IMR-90 (cell line): ENCODE data around the gene TBC1D12.

Experiments used
- CEBPB ChIP-seq: IDR thresholded peaks from 2 replicates; pipeline ENCODE4 v1.6.1; 2012; ENCODE audit warnings: low read depth, low read length, improper control_type of control experiment
- CHD1 ChIP-seq: IDR thresholded peaks from 2 replicates; pipeline ENCODE4 v1.6.1; 2012; ENCODE audit warnings: low read depth, low read length, improper control_type of control experiment
- CTCF ChIP-seq: conservative IDR thresholded peaks from 2 replicates; pipeline ENCODE4 v1.5.1; 2012; ENCODE audit warnings: mild to moderate bottlenecking, low read depth, low read length, improper control_type of control experiment
- FOS ChIP-seq: fragments of 150-350 bp; IDR thresholded peaks from 2 replicates; pipeline ENCODE4 v1.6.1; 2016; ENCODE audit warnings: low read depth, low read length
- MAFK ChIP-seq: IDR thresholded peaks from 2 replicates; pipeline ENCODE4 v1.6.1; 2012; ENCODE audit warnings: low read depth, low read length, improper control_type of control experiment
- MAZ ChIP-seq: IDR thresholded peaks from 2 replicates; pipeline ENCODE4 v1.6.1; 2012; ENCODE audit warnings: low read depth, mild to moderate bottlenecking, low read length, improper control_type of control experiment, moderate library complexity, borderline replicate concordance
- MXI1 ChIP-seq: IDR thresholded peaks from 2 replicates; pipeline ENCODE4 v1.6.1; 2012; ENCODE audit warnings: low read depth, mild to moderate bottlenecking, low read length, moderate library complexity, borderline replicate concordance
- NFE2L2 ChIP-seq: fragments of 150-350 bp; IDR thresholded peaks from 2 replicates; pipeline ENCODE4 v1.6.1; 2016; ENCODE audit warnings: low read depth, mild to moderate bottlenecking, low read length
- POLR2A ChIP-seq: IDR thresholded peaks from 2 replicates; pipeline ENCODE4 v1.6.1; 2012; ENCODE audit warnings: mild to moderate bottlenecking, low read depth, low read length
- RAD21 ChIP-seq: IDR thresholded peaks from 2 replicates; pipeline ENCODE4 v1.6.1; 2012; ENCODE audit warnings: low read length, improper control_type of control experiment
- RCOR1 ChIP-seq: IDR thresholded peaks from 2 replicates; pipeline ENCODE4 v1.6.1; 2012; ENCODE audit warnings: mild to moderate bottlenecking, low read length, improper control_type of control experiment; ENCODE audit not compliant: insufficient replicate concordance
- RFX5 ChIP-seq: IDR thresholded peaks from 2 replicates; pipeline ENCODE4 v1.8.0; 2012; ENCODE audit warnings: low read depth, mild to moderate bottlenecking, low read length, moderate library complexity
- USF2 ChIP-seq: fragments of 150-350 bp; IDR thresholded peaks from 2 replicates; pipeline ENCODE4 v1.6.1; 2017; ENCODE audit warnings: mild to moderate bottlenecking, antibody characterized with exemption, low read length, low read depth

GRCh38 chr10:94409021-94409657 lies 6.8 kb downstream of the TBC1D12 start:
- no peak for TF ChIP-seq MXI1
- no peak for TF ChIP-seq POLR2A
- no peak for TF ChIP-seq CTCF
- TF ChIP-seq USF2 = no peak
- no peak for TF ChIP-seq RAD21
- no peak for TF ChIP-seq RFX5
- no peak for TF ChIP-seq NFE2L2
- TF ChIP-seq CEBPB = no peak
- TF ChIP-seq CHD1 = no peak
- TF ChIP-seq RCOR1 = no peak
- no peak for TF ChIP-seq MAFK
- no peak for TF ChIP-seq MAZ
- TF ChIP-seq FOS = no peak
